OCI-LY3 (cell line): Measurements from ENCODE around the gene DOC2A.

Experiments
- CTCF ChIP-seq: fragments of 200-600, 300-600 bp; sonication (generic); IDR thresholded peaks from 2 replicates; pipeline ENCODE4 v1.5.1; 2014; ENCODE audit warnings: antibody characterized with exemption, low read length, low read depth
- EZH2phosphoT487 ChIP-seq: fragments of 200-600 bp; shearing (Covaris generic); IDR thresholded peaks from 2 replicates; pipeline ENCODE4 v1.6.1; 2018; ENCODE audit warnings: antibody characterized with exemption, mixed run types, low read depth

GRCh38 chr16:30007378-30007895 is 3.4 kb downstream of the DOC2A start:
- TF ChIP-seq CTCF (no peak), EZH2phosphoT487 (no peak)
